CD4-positive, CD25-positive, alpha-beta regulatory T cell (primary cell): ENCODE measurements around the gene ANKRD13C. TPM values are rescaled to one million over a fixed set of nuclear protein-coding genes. Genes with fewer than 3 reads are reported as not detected.
A peak's percentile ranks its signal among the peaks of the same experiment; 100 is the strongest.

ENCODE experiments used
- ATAC-seq, 2 donors: fragments of 150-1000 bp; cut with Tn5 transposase; one replicate each; pipeline ENCODE4 v1.10.0; 2021; ENCODE audit warnings: low read depth in 2 of 2, moderate number of reproducible peaks in 2 of 2, moderate library complexity in 1 of 2
- DNase-seq, 3 donors: peaks; one replicate each; pipeline versions ENCODE4 v3.0.0 to v3.0.0-alpha.2; 2012 to 2022; ENCODE audit warnings: mixed read lengths in 1 of 3
- H3K27ac ChIP-seq: one replicate; pipeline ENCODE4 v1.7.0; 2013; ENCODE audit warnings: mild to moderate bottlenecking, low read length; ENCODE audit not compliant: insufficient read depth, poor library complexity, severe bottlenecking
- H3K27me3 ChIP-seq: one replicate; pipeline ENCODE4 v1.7.0; 2013; ENCODE audit warnings: low read length; ENCODE audit not compliant: control insufficient read depth, insufficient read depth
- H3K36me3 ChIP-seq: one replicate; pipeline ENCODE4 v1.7.0; 2013; ENCODE audit warnings: mild to moderate bottlenecking, low read length, moderate library complexity; ENCODE audit not compliant: control insufficient read depth, insufficient read depth
- H3K4me1 ChIP-seq: 2 replicates; pipeline ENCODE4 v1.7.0; 2013; ENCODE audit warnings: mild to moderate bottlenecking, low read length; ENCODE audit not compliant: insufficient read depth, control insufficient read depth, poor library complexity, severe bottlenecking
- H3K4me3 ChIP-seq: one replicate; pipeline ENCODE4 v1.7.0; 2013; ENCODE audit warnings: low read depth, mild to moderate bottlenecking, low read length, moderate library complexity
- H3K9me3 ChIP-seq, 2 experiments: 1 replicate in 1 of 2; 2 replicates in 1 of 2; pipeline ENCODE4 v1.7.0; 2013; ENCODE audit warnings: low read length in 2 of 2, mild to moderate bottlenecking in 1 of 2, moderate library complexity in 1 of 2; ENCODE audit not compliant: control insufficient read depth in 2 of 2
- H3K27ac Mint-ChIP-seq, 3 donors: one replicate each; pipeline ENCODE4 v1.8.0; 2020 to 2022; ENCODE audit warnings: mild to moderate bottlenecking in 3 of 3, mixed read lengths in 3 of 3, moderate library complexity in 2 of 3
- H3K27me3 Mint-ChIP-seq: one replicate; pipeline ENCODE4 v1.8.0; 2022; ENCODE audit warnings: mild to moderate bottlenecking, mixed read lengths
- H3K36me3 Mint-ChIP-seq: one replicate; pipeline ENCODE4 v1.8.0; 2020; ENCODE audit warnings: mixed read lengths
- H3K4me1 Mint-ChIP-seq, 4 donors: one replicate each; pipeline ENCODE4 v1.8.0; 2020 to 2022; ENCODE audit warnings: mixed read lengths in 4 of 4, mild to moderate bottlenecking in 1 of 4
- H3K4me3 Mint-ChIP-seq, 4 donors: one replicate each; pipeline ENCODE4 v1.8.0; 2020 to 2022; ENCODE audit warnings: mild to moderate bottlenecking in 4 of 4, mixed read lengths in 4 of 4, moderate library complexity in 3 of 4
- H3K9me3 Mint-ChIP-seq, 7 donors: one replicate each; pipeline ENCODE4 v1.8.0; 2020 to 2022; ENCODE audit warnings: mixed read lengths in 7 of 7, mild to moderate bottlenecking in 3 of 7, moderate library complexity in 2 of 7
- polyA plus RNA-seq, 4 donors: library from polyadenylated mRNA; unstranded; fragments of 300-500 nt; fragmentation: Illumina TruSeq; gene quantifications; one replicate each; pipeline ENCODE4 v1.2.3, GENCODE V29; 2021
- total RNA-seq: library from RNA; stranded (reverse); gene quantifications from one replicate; pipeline ENCODE4 v1.2.3, GENCODE V29; 2022

ANKRD13C gene
- total and polyA plus RNA-seq, 5 donors from 2014 or later: 12.7 to 30.7 (median 16.0) TPM

DNA sequence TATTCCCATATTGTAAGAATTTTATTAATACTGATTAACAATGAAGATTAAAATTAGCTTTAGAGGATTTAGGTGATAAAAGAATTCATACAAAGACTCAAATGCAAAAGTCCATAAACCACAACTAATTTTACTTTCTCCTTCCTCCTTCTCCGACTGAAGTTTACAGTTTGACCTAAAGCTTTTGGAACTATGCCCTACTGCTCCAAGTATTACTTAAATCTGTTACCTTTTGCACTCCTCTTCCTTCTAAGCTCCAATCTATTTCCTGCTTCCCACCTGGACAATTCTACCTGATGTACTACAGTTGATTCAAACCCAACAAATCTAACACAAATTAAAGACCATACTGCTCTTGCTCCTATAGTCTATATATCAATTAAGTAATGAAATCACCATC lies 36.3 kb downstream of the ANKRD13C start:
- H3K27ac ChIP-seq: no peak overlapping the region
- H3K27ac Mint-ChIP-seq: no peak overlapping the region
- H3K36me3 ChIP-seq: peaks cover 19% of the 10 kb centered on the region
- H3K9me3 ChIP-seq: no peaks in the 10 kb centered on the region
- no peaks in the 10 kb centered on the region for H3K27me3 ChIP-seq
- ATAC-seq: no peak
- no peak overlapping the region for H3K4me3 Mint-ChIP-seq
- peaks cover 15% of the 10 kb centered on the region for H3K36me3 Mint-ChIP-seq
- H3K4me1 Mint-ChIP-seq: peaks cover 19 to 30% (median 26%) of the 10 kb centered on the region in 4 donors
- no peak for DNase-seq
- H3K4me3 ChIP-seq: no peak overlapping the region
- no peaks in the 10 kb centered on the region for H3K27me3 Mint-ChIP-seq
- H3K4me1 ChIP-seq: no peaks in the 10 kb centered on the region
- no peaks in the 10 kb centered on the region for H3K9me3 Mint-ChIP-seq

DNA sequence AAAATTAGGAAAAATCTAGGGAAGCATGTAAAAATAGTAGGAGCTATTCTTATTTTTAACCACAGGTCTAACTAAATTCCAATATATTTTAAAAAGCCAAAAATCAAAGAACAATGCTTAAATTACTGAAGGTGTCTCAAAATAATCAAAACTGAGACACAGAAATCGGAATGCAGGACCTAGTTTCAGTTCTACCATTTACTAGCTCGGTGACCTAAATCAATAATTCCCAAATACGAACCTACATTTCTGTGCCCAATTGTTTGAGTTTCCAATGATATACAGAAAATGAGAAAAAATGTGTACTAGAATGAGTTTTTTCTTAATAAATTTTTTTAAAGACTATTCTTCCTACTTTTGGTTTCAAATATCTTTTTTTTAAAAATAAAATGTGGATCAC lies 37.4 kb downstream of the ANKRD13C start:
- H3K27ac ChIP-seq: no peak overlapping the region
- H3K4me1 Mint-ChIP-seq: peaks cover 21 to 32% (median 26%) of the 10 kb centered on the region in 4 donors
- no peaks in the 10 kb centered on the region for H3K27me3 ChIP-seq
- H3K9me3 Mint-ChIP-seq: no peaks in the 10 kb centered on the region
- H3K27me3 Mint-ChIP-seq: no peaks in the 10 kb centered on the region
- H3K4me3 Mint-ChIP-seq: no peak overlapping the region
- H3K36me3 ChIP-seq: peaks cover 12% of the 10 kb centered on the region
- H3K9me3 ChIP-seq: no peaks in the 10 kb centered on the region
- H3K4me3 ChIP-seq: no peak overlapping the region
- H3K36me3 Mint-ChIP-seq: peaks cover 13% of the 10 kb centered on the region
- no peaks in the 10 kb centered on the region for H3K4me1 ChIP-seq
- DNase-seq (no peak), ATAC-seq (no peak)
- H3K27ac Mint-ChIP-seq: no peak overlapping the region

DNA sequence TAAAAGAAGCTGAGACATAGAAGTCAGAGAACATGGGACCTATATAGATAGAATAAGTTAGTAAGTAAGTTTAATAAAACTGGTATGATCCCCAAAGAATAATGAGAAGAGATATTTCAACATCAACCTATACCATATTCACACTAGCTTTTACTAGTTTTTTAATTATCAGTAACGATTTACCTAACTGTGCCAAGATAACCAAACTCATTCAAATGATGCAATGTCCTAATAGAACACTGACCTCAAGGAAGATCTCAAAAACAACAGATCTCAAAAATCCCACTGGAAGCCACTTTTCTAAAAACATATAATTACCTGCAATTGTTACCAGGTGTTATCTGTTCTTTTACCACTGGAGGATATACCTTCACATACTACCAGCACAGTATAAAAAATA lies 38.7 kb downstream of the ANKRD13C start:
- Mint-ChIP-seq H3K4me3 (no peak overlapping the region), H3K4me1 (peaks cover 20 to 33% (median 26%) of the 10 kb centered on the region in 4 donors), H3K27me3 (no peaks in the 10 kb centered on the region), H3K27ac (peak overlapping the region in 1 of 3 donors; percentile 5), H3K36me3 (peaks cover 9% of the 10 kb centered on the region), H3K9me3 (no peaks in the 10 kb centered on the region)
- no peak for DNase-seq
- H3K4me3 ChIP-seq: no peak overlapping the region
- no peaks in the 10 kb centered on the region for H3K4me1 ChIP-seq
- H3K27me3 ChIP-seq: no peaks in the 10 kb centered on the region
- ATAC-seq: no peak
- no peaks in the 10 kb centered on the region for H3K9me3 ChIP-seq
- peaks cover 10% of the 10 kb centered on the region for H3K36me3 ChIP-seq
- H3K27ac ChIP-seq: no peak overlapping the region

DNA sequence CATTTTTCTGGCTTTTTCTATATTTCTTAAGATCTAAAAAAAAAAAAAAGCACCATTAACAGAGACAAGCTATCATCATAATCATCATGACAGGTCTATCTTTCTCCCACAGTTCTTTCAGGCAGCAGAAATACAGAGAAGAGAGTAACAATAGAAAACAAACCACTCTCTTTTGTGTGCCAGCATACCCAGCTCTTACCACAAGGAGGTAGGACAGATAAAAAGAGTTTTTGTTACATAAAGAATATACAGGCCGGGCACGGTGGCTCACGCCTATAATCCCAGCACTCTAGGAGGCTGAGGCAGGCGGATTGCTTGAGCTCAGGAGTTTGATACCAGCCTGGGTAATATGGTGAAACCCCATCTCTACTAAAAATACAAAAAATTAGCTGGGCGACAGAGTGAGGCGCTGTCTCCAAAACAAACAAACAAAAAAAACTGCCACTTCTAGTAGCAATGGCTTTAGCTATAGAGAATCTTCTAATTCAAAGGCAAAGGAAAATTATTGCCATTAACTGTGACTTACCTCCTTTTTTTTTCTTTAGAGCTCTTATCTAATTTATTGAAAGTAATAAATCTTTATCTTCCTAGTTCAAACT lies 39.7 kb downstream of the ANKRD13C start:
- Histone ChIP-seq H3K36me3 (peaks cover 17% of the 10 kb centered on the region), H3K4me3 (no peak overlapping the region), H3K27ac (no peak overlapping the region), H3K4me1 (no peaks in the 10 kb centered on the region), H3K27me3 (no peaks in the 10 kb centered on the region), H3K9me3 (no peaks in the 10 kb centered on the region)
- Mint-ChIP-seq H3K9me3 (no peaks in the 10 kb centered on the region), H3K4me3 (no peak overlapping the region), H3K27ac (peak overlapping the region in 2 of 3 donors; percentile 5 to 59), H3K27me3 (no peaks in the 10 kb centered on the region), H3K4me1 (peaks cover 17 to 31% (median 25%) of the 10 kb centered on the region in 4 donors), H3K36me3 (peaks cover 7% of the 10 kb centered on the region)
- DNase-seq (no peak), ATAC-seq (no peak)

DNA sequence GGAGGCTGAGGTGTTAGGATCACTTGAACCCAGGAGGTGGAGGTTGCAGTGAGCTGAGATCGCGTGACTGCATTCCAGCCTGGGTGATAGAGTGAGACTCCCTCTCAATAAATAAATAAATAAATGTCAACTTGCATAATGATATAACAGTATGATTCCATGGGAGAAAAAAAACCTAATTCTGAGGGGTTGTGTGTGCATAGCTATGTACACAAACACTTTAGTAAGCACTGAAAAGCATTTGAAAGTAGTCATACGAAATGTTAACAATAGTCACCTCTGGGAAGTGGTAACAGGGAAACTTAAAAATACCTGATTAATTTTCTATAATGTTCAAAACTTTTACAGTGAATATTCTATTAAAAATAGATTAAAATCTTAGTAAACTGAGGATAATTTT lies 43.2 kb downstream of the ANKRD13C start:
- no peak overlapping the region for H3K4me3 ChIP-seq
- H3K27ac ChIP-seq: no peak overlapping the region
- Mint-ChIP-seq H3K4me1 (peaks cover 7 to 14% (median 11%) of the 10 kb centered on the region in 4 donors), H3K27ac (no peak overlapping the region), H3K27me3 (no peaks in the 10 kb centered on the region), H3K9me3 (no peaks in the 10 kb centered on the region), H3K4me3 (no peak overlapping the region), H3K36me3 (peaks cover 13% of the 10 kb centered on the region)
- no peaks in the 10 kb centered on the region for H3K4me1 ChIP-seq
- no peak for ATAC-seq
- H3K36me3 ChIP-seq: peaks cover 34% of the 10 kb centered on the region
- no peaks in the 10 kb centered on the region for H3K27me3 ChIP-seq
- no peak for DNase-seq
- no peaks in the 10 kb centered on the region for H3K9me3 ChIP-seq

DNA sequence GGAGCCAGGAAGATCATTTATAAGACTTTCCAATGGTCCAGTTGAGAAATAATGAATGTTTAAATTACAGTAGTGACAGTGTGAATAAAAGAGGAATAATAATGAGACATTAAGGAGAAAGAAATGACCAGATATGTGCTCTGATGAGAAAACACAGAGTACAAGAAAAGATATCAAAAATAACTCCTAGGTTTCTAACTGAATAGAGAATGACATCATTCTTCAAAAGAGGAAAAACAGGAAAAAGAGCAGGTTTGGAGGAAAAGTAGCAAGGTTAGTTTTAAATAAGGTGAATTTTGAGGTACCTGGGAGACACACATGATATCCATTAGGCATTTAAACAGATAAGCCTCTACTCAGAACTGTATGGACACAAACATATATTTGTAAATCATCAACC lies 55.0 kb downstream of the ANKRD13C start:
- no peak for DNase-seq
- H3K4me1 ChIP-seq: no peaks in the 10 kb centered on the region
- Mint-ChIP-seq H3K9me3 (peaks cover 0 to 1% (median 0%) of the 10 kb centered on the region in 7 donors), H3K4me3 (no peak overlapping the region), H3K27me3 (no peaks in the 10 kb centered on the region), H3K4me1 (peaks cover under 1 to 21% (median 9%) of the 10 kb centered on the region in 4 donors), H3K27ac (peak overlapping the region; percentile 22 to 95 (median 28)), H3K36me3 (peaks cover 39% of the 10 kb centered on the region)
- H3K9me3 ChIP-seq: no peaks in the 10 kb centered on the region
- H3K4me3 ChIP-seq: no peak overlapping the region
- no peaks in the 10 kb centered on the region for H3K27me3 ChIP-seq
- peaks cover 56% of the 10 kb centered on the region for H3K36me3 ChIP-seq
- no peak for ATAC-seq
- H3K27ac ChIP-seq: no peak overlapping the region

DNA sequence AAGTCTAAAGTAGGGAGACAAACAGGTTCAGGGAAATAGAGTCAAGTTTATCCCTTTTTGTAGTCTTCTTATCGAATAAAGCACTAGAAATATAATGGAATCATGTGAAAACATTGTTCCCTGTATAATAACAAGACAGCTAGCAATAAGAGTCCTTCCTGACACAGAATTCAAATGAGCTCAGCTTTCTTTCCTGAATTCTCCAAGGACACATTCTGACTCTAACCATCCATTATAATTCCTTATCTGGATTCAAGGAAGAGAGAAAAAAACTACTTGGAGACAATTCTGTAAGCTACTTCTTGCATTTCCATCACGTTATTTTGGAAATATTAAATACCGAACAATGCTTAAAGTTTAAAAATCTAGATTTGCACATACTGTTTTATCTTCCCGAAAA lies 58.8 kb downstream of the ANKRD13C start:
- H3K36me3 Mint-ChIP-seq: peaks cover 34% of the 10 kb centered on the region
- Histone ChIP-seq H3K27ac (no peak overlapping the region), H3K4me1 (no peaks in the 10 kb centered on the region), H3K36me3 (peaks cover 74% of the 10 kb centered on the region), H3K27me3 (no peaks in the 10 kb centered on the region), H3K4me3 (no peak overlapping the region), H3K9me3 (no peaks in the 10 kb centered on the region)
- no peaks in the 10 kb centered on the region for H3K27me3 Mint-ChIP-seq
- peaks cover 8 to 17% (median 13%) of the 10 kb centered on the region in 4 donors for H3K4me1 Mint-ChIP-seq
- DNase-seq (no peak), ATAC-seq (no peak)
- no peak overlapping the region for H3K27ac Mint-ChIP-seq
- H3K9me3 Mint-ChIP-seq: peaks cover 0 to 1% (median 0%) of the 10 kb centered on the region in 7 donors
- no peak overlapping the region for H3K4me3 Mint-ChIP-seq

DNA sequence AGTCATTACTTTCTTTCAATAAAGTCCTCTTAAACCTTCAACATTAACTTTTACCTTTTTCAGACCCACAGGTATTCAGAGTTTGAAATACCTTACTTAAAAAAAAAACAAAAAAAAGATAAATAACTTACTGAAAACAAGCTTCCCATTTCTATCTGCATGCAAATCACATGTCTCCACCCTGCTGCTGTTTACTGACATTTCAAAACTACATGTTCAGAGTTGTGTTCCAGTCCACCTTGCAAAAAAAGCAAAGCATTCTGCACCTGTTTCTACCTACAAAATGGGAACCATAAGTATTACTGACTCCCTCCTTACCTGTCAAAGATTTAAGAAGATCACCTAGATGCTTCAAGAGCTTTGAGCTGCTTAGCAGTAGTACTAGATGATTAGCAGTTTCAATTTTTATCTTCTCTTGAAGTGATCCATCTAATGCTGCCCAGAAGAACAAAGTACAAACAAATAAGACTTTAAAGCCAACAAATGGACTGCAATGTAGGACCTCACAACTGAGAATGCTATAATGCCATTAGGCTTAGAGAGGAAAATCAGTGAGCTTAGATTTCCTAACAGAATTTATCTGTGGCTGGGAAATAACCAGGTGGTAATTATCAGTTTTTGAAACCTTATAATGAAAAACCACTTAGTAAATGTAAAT lies 61.2 kb downstream of the ANKRD13C start:
- H3K27ac ChIP-seq: no peak overlapping the region
- no peaks in the 10 kb centered on the region for H3K4me1 ChIP-seq
- Mint-ChIP-seq H3K4me3 (no peak overlapping the region), H3K36me3 (peaks cover 29% of the 10 kb centered on the region), H3K27me3 (no peaks in the 10 kb centered on the region), H3K27ac (peak overlapping the region in 1 of 3 donors; percentile 26), H3K4me1 (peaks cover 0 to 14% (median 9%) of the 10 kb centered on the region in 4 donors), H3K9me3 (no peaks in the 10 kb centered on the region)
- ATAC-seq: no peak
- H3K9me3 ChIP-seq: no peaks in the 10 kb centered on the region
- H3K4me3 ChIP-seq: no peak overlapping the region
- no peaks in the 10 kb centered on the region for H3K27me3 ChIP-seq
- peaks cover 70% of the 10 kb centered on the region for H3K36me3 ChIP-seq
- DNase-seq: no peak
